H9 (cell line): ENCODE measurements around the gene ZCCHC7. TPM values are rescaled to one million over a fixed set of nuclear protein-coding genes. Genes with fewer than 3 reads are reported as not detected.

ENCODE experiments used
- DNase-seq: peaks from one replicate; pipeline ENCODE4 v3.0.0-alpha.2; 2017
- H2AFZ ChIP-seq: one replicate; pipeline ENCODE4 v1.6.1; 2013; ENCODE audit warnings: mild to moderate bottlenecking, low read length, control low read depth, moderate library complexity
- H2AK5ac ChIP-seq: 2 replicates; pipeline ENCODE4 v1.6.1; 2013; ENCODE audit warnings: low read length, control low read depth, mixed read lengths; ENCODE audit not compliant: insufficient read length
- H2BK120ac ChIP-seq: one replicate; pipeline ENCODE4 v1.6.1; 2013; ENCODE audit warnings: low read depth, mild to moderate bottlenecking, low read length, control low read depth, inconsistent platforms; ENCODE audit not compliant: poor library complexity, severe bottlenecking
- H2BK12ac ChIP-seq: 2 replicates; pipeline ENCODE4 v1.6.1; 2013; ENCODE audit warnings: low read length, control low read depth, mixed read lengths, low read depth; ENCODE audit not compliant: insufficient read length
- H2BK15ac ChIP-seq: 2 replicates; pipeline ENCODE4 v1.6.1; 2013; ENCODE audit warnings: low read depth, low read length, control low read depth
- H2BK20ac ChIP-seq: one replicate; pipeline ENCODE4 v1.6.1; 2013; ENCODE audit warnings: low read depth, mild to moderate bottlenecking, low read length, control low read depth, inconsistent platforms; ENCODE audit not compliant: poor library complexity, severe bottlenecking
- H2BK5ac ChIP-seq: 2 replicates; pipeline ENCODE4 v1.6.1; 2013; ENCODE audit warnings: low read length, control low read depth, mixed read lengths; ENCODE audit not compliant: insufficient read length
- H3K14ac ChIP-seq: 2 replicates; pipeline ENCODE4 v1.6.1; 2013; ENCODE audit warnings: low read length, control low read depth; ENCODE audit not compliant: insufficient read depth
- H3K18ac ChIP-seq: 2 replicates; pipeline ENCODE4 v1.6.1; 2013; ENCODE audit warnings: low read depth, mild to moderate bottlenecking, mixed read lengths, low read length, control low read depth; ENCODE audit not compliant: insufficient read length
- H3K23ac ChIP-seq: 2 replicates; pipeline ENCODE4 v1.6.1; 2013; ENCODE audit warnings: low read length, control low read depth, mixed read lengths, low read depth; ENCODE audit not compliant: insufficient read length
- H3K23me2 ChIP-seq: 2 replicates; pipeline ENCODE4 v1.6.1; 2013; ENCODE audit warnings: low read depth, mild to moderate bottlenecking, mixed read lengths, low read length, control low read depth; ENCODE audit not compliant: insufficient read length, poor library complexity, severe bottlenecking
- H3K27ac ChIP-seq: 2 replicates; pipeline ENCODE4 v1.5.1; 2013; ENCODE audit warnings: low read length, control low read depth, mixed read lengths, low read depth; ENCODE audit not compliant: insufficient read length
- H3K27me3 ChIP-seq: 2 replicates; pipeline ENCODE4 v1.6.1; 2013; ENCODE audit warnings: low read length, control low read depth, inconsistent platforms; ENCODE audit not compliant: insufficient read depth
- H3K4ac ChIP-seq: 2 replicates; pipeline ENCODE4 v1.6.1; 2013; ENCODE audit warnings: low read depth, mild to moderate bottlenecking, control low read depth, inconsistent platforms, low read length, moderate library complexity
- H3K4me1 ChIP-seq: 2 replicates; pipeline ENCODE4 v1.6.1; 2013; ENCODE audit warnings: low read length, control low read depth, inconsistent platforms; ENCODE audit not compliant: insufficient read depth
- H3K4me2 ChIP-seq: 2 replicates; pipeline ENCODE4 v1.6.1; 2013; ENCODE audit warnings: low read length, control low read depth, mixed read lengths; ENCODE audit not compliant: insufficient read length, insufficient read depth
- H3K56ac ChIP-seq: 2 replicates; pipeline ENCODE4 v1.6.1; 2013; ENCODE audit warnings: low read depth, mild to moderate bottlenecking, mixed read lengths, low read length, control low read depth; ENCODE audit not compliant: insufficient read length
- H3K79me1 ChIP-seq: 2 replicates; pipeline ENCODE4 v1.6.1; 2013; ENCODE audit warnings: low read depth, mild to moderate bottlenecking, moderate library complexity, low read length, control low read depth, inconsistent platforms; ENCODE audit not compliant: insufficient read depth, poor library complexity, severe bottlenecking
- H3K79me2 ChIP-seq: 2 replicates; pipeline ENCODE4 v1.6.1; 2013; ENCODE audit warnings: low read length, control low read depth, inconsistent platforms; ENCODE audit not compliant: insufficient read depth
- H3K9ac ChIP-seq: 2 replicates; pipeline ENCODE4 v1.6.1; 2013; ENCODE audit warnings: low read length, control low read depth, mixed read lengths; ENCODE audit not compliant: insufficient read length; ENCODE audit errors: extremely low read depth
- H3K9me3 ChIP-seq: one replicate; pipeline ENCODE4 v1.6.1; 2013; ENCODE audit warnings: low read depth, low read length, inconsistent platforms; ENCODE audit not compliant: control insufficient read depth
- H3T11ph ChIP-seq: one replicate; pipeline ENCODE4 v1.6.1; 2013; ENCODE audit warnings: mild to moderate bottlenecking, low read length, control low read depth, inconsistent platforms
- H4K20me1 ChIP-seq: one replicate; pipeline ENCODE4 v1.6.1; 2013; ENCODE audit not compliant: control insufficient read depth, insufficient read length, insufficient read depth
- H4K5ac ChIP-seq: 2 replicates; pipeline ENCODE4 v1.6.1; 2013; ENCODE audit warnings: low read depth, mild to moderate bottlenecking, mixed read lengths, low read length, control low read depth; ENCODE audit not compliant: insufficient read length
- H4K8ac ChIP-seq: replicated peaks from 2 replicates; pipeline ENCODE4 v1.6.1; 2013; ENCODE audit warnings: low read length, control low read depth, mixed read lengths, low read depth; ENCODE audit not compliant: insufficient read length
- H4K91ac ChIP-seq: 2 replicates; pipeline ENCODE4 v1.6.1; 2013; ENCODE audit warnings: low read depth, mild to moderate bottlenecking, moderate library complexity, mixed read lengths, low read length, control low read depth; ENCODE audit not compliant: insufficient read length
- H3K27ac Mint-ChIP-seq, 3 experiments: 2 replicates in 2 of 3; 3 replicates in 1 of 3; pipeline ENCODE4 v1.8.0; 2020 to 2021; ENCODE audit warnings: mixed read lengths in 3 of 3, mild to moderate bottlenecking in 1 of 3, moderate library complexity in 1 of 3
- H3K27me3 Mint-ChIP-seq: 2 replicates; pipeline ENCODE4 v1.8.0; 2021; ENCODE audit warnings: low read depth, mild to moderate bottlenecking, moderate library complexity, mixed read lengths
- H3K36me3 Mint-ChIP-seq, 3 experiments: 2 replicates in 2 of 3; 3 replicates in 1 of 3; pipeline ENCODE4 v1.8.0; 2020 to 2021; ENCODE audit warnings: low read depth in 3 of 3, mixed read lengths in 3 of 3; ENCODE audit not compliant: insufficient read depth in 1 of 3
- H3K4me1 Mint-ChIP-seq, 2 experiments: 2 replicates each; pipeline ENCODE4 v1.8.0; 2020; ENCODE audit warnings: mixed read lengths in 2 of 2
- H3K4me3 Mint-ChIP-seq, 2 experiments: 2 replicates in 1 of 2; 3 replicates in 1 of 2; pipeline ENCODE4 v1.8.0; 2020 to 2021; ENCODE audit warnings: mild to moderate bottlenecking in 2 of 2, mixed read lengths in 2 of 2, moderate library complexity in 1 of 2
- H3K9me3 Mint-ChIP-seq, 2 experiments: 2 replicates in 1 of 2; 3 replicates in 1 of 2; pipeline ENCODE4 v1.8.0; 2020; ENCODE audit warnings: mild to moderate bottlenecking in 2 of 2, mixed read lengths in 2 of 2, moderate library complexity in 1 of 2
- WGBS: extraction: QIAGEN DNeasy Blood & Tissue Kit; methylation state at CpG from one replicate; pipeline ENCODE4 v1.1.7; 2013; ENCODE audit warnings: missing lambda C conversion rate, low lambda C conversion rate, mixed read lengths; ENCODE audit not compliant: insufficient read length; ENCODE audit errors: extremely low coverage; 5-methylcytosine and 5-hydroxymethylcytosine counted together
- total RNA-seq: library from RNA; stranded (reverse); gene quantifications from 2 replicates; pipeline ENCODE4 v1.2.1, GENCODE V29; 2021
- TF ChIP-seq, protein P1 (sequence below): fragments of 200-600 bp; sonication (generic); conservative IDR thresholded peaks from 3 replicates; pipeline ENCODE4 v1.8.0; 2021; ENCODE audit warnings: antibody characterized with exemption, mild to moderate bottlenecking

ZCCHC7 gene
- total RNA-seq, 1 experiment from 2014 or later = 20.3 TPM

DNA sequence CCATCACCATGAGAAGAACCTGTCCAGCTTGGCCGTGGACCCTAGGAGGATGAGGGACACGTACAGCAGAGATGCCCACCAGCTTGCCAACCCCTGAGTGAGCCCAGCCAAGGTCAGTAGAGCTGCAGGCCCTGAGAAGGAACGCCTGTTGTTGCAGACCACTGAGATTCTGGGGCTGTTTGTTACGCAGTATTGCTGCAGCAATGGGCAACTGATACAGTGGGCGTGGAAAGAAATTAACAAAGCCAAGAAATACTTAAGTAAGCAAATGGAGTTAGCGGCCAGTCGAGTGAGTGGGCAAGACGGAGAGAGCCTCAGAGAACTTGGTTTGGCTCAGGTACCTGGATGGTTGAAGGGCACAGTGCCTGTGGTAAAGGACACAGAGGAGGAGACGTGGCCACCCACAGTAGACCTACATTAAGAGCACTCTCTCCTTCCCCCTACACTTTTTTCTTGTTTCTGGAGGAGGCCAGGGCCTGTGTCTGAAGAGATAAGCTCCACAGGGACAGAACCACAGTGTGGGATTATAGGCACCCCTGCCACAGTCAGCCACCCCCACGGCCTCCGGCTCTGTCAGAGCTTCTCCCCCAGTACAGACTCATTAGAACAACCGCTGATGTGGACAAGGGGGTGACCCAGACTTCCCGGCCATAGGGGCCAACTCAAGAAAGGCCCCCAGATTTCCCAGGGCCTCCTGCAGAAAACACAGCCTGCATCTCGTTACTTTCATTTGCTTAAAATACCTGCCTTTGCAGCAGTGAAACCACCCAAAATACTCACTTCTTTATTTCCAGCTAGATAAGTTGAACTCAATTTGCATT, 262.0 kb downstream of the ZCCHC7 start:
- TF ChIP-seq, protein P1, sequence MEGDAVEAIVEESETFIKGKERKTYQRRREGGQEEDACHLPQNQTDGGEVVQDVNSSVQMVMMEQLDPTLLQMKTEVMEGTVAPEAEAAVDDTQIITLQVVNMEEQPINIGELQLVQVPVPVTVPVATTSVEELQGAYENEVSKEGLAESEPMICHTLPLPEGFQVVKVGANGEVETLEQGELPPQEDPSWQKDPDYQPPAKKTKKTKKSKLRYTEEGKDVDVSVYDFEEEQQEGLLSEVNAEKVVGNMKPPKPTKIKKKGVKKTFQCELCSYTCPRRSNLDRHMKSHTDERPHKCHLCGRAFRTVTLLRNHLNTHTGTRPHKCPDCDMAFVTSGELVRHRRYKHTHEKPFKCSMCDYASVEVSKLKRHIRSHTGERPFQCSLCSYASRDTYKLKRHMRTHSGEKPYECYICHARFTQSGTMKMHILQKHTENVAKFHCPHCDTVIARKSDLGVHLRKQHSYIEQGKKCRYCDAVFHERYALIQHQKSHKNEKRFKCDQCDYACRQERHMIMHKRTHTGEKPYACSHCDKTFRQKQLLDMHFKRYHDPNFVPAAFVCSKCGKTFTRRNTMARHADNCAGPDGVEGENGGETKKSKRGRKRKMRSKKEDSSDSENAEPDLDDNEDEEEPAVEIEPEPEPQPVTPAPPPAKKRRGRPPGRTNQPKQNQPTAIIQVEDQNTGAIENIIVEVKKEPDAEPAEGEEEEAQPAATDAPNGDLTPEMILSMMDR = no peak
- H3K27me3 Mint-ChIP-seq = no peaks in the 10 kb centered on the region
- no CpG with 5 or more reads among the region's 14 CpGs for WGBS

More for the DNA sequence above, 262.0 kb downstream of the ZCCHC7 start:
- H3K56ac ChIP-seq = no peak overlapping the region
- H4K8ac ChIP-seq = no peak overlapping the region
- H3K23me2 ChIP-seq = no peaks in the 10 kb centered on the region
- no peaks in the 10 kb centered on the region for H3K9me3 ChIP-seq
- no peaks in the 10 kb centered on the region for H3K9me3 Mint-ChIP-seq
- no peak overlapping the region for H2AFZ ChIP-seq
- no peak overlapping the region for H3K9ac ChIP-seq
- H3T11ph ChIP-seq = no peak overlapping the region
- H4K91ac ChIP-seq = no peak overlapping the region
- H2BK20ac ChIP-seq = no peak overlapping the region
- H3K36me3 Mint-ChIP-seq = 0 out of 7 replicates have a peak, but pooled peaks cover 0 to 3% (median 0%) of the 10 kb centered on the region in 3 experiments
- no peak overlapping the region for H3K18ac ChIP-seq
- H3K23ac ChIP-seq = no peak overlapping the region
- H3K4me2 ChIP-seq = no peak overlapping the region
- no peak overlapping the region for H2BK12ac ChIP-seq
- no peaks in the 10 kb centered on the region for H3K79me2 ChIP-seq
- H2BK15ac ChIP-seq = no peak overlapping the region
- no peaks in the 10 kb centered on the region; the same call in 1 of the 2 replicates for H3K4me1 ChIP-seq
- peaks cover 3% of the 10 kb centered on the region in 2 experiments; a peak in 1 of 4 replicates for H3K4me1 Mint-ChIP-seq
- H3K27ac Mint-ChIP-seq = peak overlapping the region in 1 of 3 experiments; percentile 20; a peak in 1 of 7 replicates
- H2BK5ac ChIP-seq = no peak overlapping the region
- H4K5ac ChIP-seq = no peak overlapping the region
- no peak overlapping the region for H2AK5ac ChIP-seq
- H3K4me3 Mint-ChIP-seq = no peak overlapping the region
- no peak overlapping the region for H3K27ac ChIP-seq
- no peak overlapping the region for H3K4ac ChIP-seq
- H3K79me1 ChIP-seq = no peaks in the 10 kb centered on the region
- H3K27me3 ChIP-seq = no peaks in the 10 kb centered on the region
- no peaks in the 10 kb centered on the region for H4K20me1 ChIP-seq
- H2BK120ac ChIP-seq = no peak overlapping the region
- no peak overlapping the region for H3K14ac ChIP-seq
- DNase-seq = no peak
